HEK293 (cell line): ENCODE measurements around the gene ENTREP1.

Source experiments
- CTCF ChIP-seq: fragments of 450-650 bp; formaldehyde crosslinking; IDR thresholded peaks from 2 replicates; pipeline ENCODE4 v1.5.1; 2016; ENCODE audit warnings: missing biosample characterization, missing genetic modification characterization
- REST ChIP-seq: fragments of 450-650 bp; formaldehyde crosslinking; IDR thresholded peaks from 2 replicates; pipeline ENCODE4 v1.5.1; 2016; ENCODE audit warnings: missing biosample characterization, missing genetic modification characterization
- ZBTB1 ChIP-seq: fragments of 450-650 bp; formaldehyde crosslinking; IDR thresholded peaks from 2 replicates; pipeline ENCODE4 v1.5.1; 2016; ENCODE audit warnings: missing biosample characterization, missing genetic modification characterization
- ZBTB21 ChIP-seq: fragments of 450-650 bp; formaldehyde crosslinking; IDR thresholded peaks from 2 replicates; pipeline ENCODE4 v1.5.1; 2017; ENCODE audit warnings: missing biosample characterization, missing genetic modification characterization
- ZBTB26 ChIP-seq: fragments of 450-650 bp; formaldehyde crosslinking; optimal IDR thresholded peaks from 2 replicates; pipeline ENCODE3; 2016; ENCODE audit warnings: missing biosample characterization, mild to moderate bottlenecking, missing genetic modification characterization
- ZNF274 ChIP-seq, 2 experiments: fragments of 200-500 bp in 1 of 2; fragments of 450-650 bp in 1 of 2; sonication (Bioruptor generic) in 1 of 2; formaldehyde crosslinking in 1 of 2; IDR thresholded peaks; 2 replicates each; pipeline versions ENCODE4 v1.5.1 to v1.6.1; 2014 to 2016; ENCODE audit warnings: borderline replicate concordance in 1 of 2, inconsistent platforms in 1 of 2, low read length in 1 of 2, missing biosample characterization in 1 of 2, missing genetic modification characterization in 1 of 2
- ZNF398 ChIP-seq: fragments of 450-650 bp; formaldehyde crosslinking; IDR thresholded peaks from 2 replicates; pipeline ENCODE4 v1.5.1; 2017; ENCODE audit warnings: missing biosample characterization, missing genetic modification characterization
- ZNF488 ChIP-seq: fragments of 450-650 bp; formaldehyde crosslinking; IDR thresholded peaks from 2 replicates; pipeline ENCODE4 v1.5.1; 2016; ENCODE audit warnings: missing biosample characterization, missing genetic modification characterization
- ZNF501 ChIP-seq: fragments of 450-650 bp; formaldehyde crosslinking; IDR thresholded peaks from 2 replicates; pipeline ENCODE4 v1.5.1; 2016; ENCODE audit warnings: missing biosample characterization, missing genetic modification characterization
- ZNF645 ChIP-seq: fragments of 450-650 bp; formaldehyde crosslinking; IDR thresholded peaks from 2 replicates; pipeline ENCODE4; 2016; ENCODE audit warnings: missing biosample characterization, missing genetic modification characterization
- ZNF654 ChIP-seq: fragments of 450-650 bp; formaldehyde crosslinking; IDR thresholded peaks from 2 replicates; pipeline ENCODE4 v1.5.1; 2016; ENCODE audit warnings: low read depth, missing biosample characterization, missing genetic modification characterization
- ZNF704 ChIP-seq: fragments of 450-650 bp; formaldehyde crosslinking; IDR thresholded peaks from 2 replicates; pipeline ENCODE4 v1.5.1; 2016; ENCODE audit warnings: missing biosample characterization, missing genetic modification characterization

- no peak for TF ChIP-seq ZNF398 (tag by site-specific recombination)
- no peak for TF ChIP-seq ZNF488 (tag by site-specific recombination)
- TF ChIP-seq ZNF654 (tag by site-specific recombination): no peak
- TF ChIP-seq CTCF (tag by site-specific recombination): no peak
- no peak for TF ChIP-seq ZBTB21 (tag by site-specific recombination)
- TF ChIP-seq ZNF274 (IDR thresholded peaks at IDR 0.05; ENCODE audit: low read length): no peak
- TF ChIP-seq ZNF274 (tag by site-specific recombination; IDR thresholded peaks at IDR 0.05; ENCODE audit: borderline replicate concordance): no peak
- no peak for TF ChIP-seq ZNF704 (tag by site-specific recombination)
- TF ChIP-seq ZNF501 (tag by site-specific recombination): no peak
- TF ChIP-seq ZNF645 (tag by site-specific recombination): no peak
- no peak for TF ChIP-seq REST (tag by site-specific recombination)
- no peak for TF ChIP-seq ZBTB1 (tag by site-specific recombination)
- TF ChIP-seq ZBTB26: no peak
Measured at GRCh38 chr9:69377291-69377690, 52.3 kb downstream of the ENTREP1 start.
